Endometrium (tissue), 2 donors: ENCODE results near the gene CTTN.
"Not testable (repeated sequence)": the region's sequence is repeated elsewhere in the genome, so short reads cannot be mapped to it uniquely, and the experiment has no call there.

Source experiments
- FAIRE-seq: peaks from 2 replicates; lab custom pipeline; 2012; peaks lifted over from hg19 to GRCh38; lab: Jason Lieb, UNC
- donor health status: control.
- donor health status: control.

The CTTN gene

DNA sequence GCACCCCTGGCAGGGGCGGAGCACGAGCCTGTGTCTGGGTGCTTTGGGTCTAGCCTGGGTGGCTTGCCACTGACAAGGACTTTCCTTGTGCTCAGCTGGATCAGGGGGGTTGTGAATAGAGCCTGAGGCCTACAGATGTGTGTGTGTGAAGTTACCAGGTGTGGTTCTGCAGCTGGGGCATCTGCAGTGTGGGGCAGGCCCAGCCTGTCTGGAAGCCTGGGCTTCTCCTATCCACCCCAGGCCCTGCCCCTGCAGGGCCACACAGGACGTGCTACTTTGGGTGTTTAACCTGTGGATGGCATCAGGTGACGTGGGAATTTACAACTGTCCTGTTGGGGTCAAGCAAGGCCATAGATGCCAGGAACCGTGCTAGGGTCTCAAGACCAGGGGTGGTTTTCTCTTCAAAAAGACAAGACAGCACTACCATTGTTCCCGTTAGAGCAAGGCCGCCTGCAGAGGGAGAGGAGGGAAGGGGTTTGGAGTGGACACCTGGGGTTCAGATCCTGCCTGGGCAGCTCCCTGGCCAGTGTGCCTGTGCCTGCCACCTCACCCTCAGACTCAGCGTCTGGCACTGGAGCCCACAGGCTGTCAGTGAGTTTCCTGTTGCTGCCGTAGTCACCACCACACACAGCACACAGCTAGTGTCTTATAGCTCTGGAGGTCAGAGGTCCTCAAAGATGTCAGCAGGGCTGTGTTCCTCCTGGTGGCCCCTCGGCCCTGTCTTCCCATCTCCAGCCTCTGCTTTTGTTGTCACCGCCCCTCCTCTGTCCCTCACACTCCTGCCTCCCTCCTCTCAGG lies 31.6 kb downstream of the CTTN start:
- no peak for FAIRE-seq

DNA sequence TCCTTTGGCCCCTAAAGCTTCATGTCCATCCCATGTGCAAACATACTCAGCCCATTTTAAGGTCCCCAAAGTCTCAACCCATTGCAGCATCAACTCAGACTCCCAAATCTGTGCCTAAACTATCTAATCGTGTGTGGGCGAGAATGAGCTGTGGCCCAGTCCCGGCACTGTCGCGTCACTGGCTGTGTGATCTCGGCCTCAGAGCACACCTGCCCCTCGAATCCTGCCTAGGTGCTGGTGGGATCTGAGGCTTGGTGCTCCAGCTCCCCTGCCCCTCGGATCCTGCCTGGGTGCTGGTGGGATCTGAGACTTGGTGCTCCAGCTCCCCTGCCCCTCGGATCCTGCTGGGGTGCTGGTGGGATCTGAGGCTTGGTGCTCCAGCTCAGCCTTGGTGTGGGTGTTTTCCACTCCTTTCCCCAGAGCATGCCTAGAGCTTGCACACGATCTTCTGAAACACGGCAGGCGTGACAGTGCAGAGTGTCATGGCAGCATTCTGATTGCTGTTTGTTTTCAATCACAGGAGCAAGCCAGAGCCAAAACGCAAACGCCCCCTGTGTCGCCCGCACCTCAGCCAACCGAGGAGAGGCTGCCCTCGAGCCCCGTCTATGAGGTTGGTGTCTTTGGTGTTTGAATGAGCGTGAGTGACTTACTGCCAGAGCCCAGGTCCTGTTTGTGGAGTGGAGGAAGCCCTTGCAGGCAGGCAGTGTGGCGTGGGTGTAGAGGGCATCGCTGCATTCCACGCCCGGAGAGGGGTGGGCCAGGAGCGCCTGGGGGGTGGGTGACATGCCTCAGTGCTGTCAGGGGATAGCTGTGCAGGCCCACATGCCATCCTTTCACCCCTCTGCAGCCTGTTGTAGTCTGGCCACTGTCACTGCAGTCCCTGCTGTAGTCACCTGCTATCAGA lies 32.6 kb downstream of the CTTN start:
- FAIRE-seq: no peak

DNA sequence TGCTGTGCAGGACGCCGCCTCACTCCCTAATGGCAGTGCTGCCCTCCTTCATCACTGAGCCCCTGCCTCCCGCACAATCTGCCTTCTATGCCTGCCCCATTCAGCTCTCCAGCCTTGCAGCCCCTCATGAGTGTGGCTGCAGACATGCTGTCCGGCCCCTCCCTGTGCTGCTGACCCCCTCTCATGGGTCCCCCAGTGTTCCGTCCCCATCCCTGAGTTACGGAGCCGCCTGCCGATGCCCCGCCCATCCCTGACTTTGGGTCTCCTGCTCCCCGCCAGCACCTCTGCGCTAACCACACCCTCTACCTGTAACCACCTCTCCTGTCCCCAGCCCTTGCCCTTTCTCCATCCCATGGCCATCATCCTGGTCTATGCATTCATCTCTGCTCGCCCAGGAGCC lies 33.3 kb downstream of the CTTN start:
- no peak for FAIRE-seq

DNA sequence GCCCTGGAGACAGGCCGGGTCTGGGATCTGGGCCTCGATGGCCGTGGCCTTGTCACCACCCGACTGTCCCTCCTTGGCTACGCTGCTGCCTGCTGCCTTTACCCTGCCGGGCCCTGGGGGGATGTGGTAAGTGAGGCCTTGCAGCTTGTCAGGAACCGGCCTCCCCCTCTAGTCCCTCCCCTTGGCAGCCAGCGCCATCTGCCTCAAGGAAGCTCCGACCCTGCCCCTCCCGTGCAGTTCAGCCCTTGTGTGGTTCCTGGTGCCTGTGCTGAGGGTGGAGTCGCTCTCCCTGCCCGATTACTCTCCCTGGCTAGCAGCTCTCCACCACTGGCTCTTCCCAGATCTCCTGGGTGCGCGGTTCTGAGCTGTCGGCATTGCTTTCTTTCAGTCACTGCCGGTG lies 33.7 kb downstream of the CTTN start:
- FAIRE-seq: no peak

DNA sequence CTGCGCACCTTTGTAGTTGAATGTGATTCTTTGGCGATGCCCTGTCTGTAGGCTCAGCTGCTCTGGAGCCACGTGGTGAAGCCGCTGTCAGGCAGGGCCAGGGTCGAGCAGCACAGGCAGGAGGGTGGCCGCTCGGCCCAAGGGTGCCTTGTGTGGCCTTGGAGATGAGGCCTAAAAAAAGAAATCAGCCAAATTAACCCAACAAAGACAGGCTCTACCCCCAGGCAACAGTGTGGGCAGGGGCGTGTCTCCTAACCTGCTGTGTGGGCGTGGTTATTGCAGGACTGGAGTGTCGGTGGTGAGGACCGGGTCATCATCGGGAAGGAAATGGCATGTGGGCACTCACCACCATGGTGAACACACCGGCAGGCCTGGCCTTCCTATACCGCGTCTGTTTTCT lies 34.3 kb downstream of the CTTN start:
- FAIRE-seq: no peak

DNA sequence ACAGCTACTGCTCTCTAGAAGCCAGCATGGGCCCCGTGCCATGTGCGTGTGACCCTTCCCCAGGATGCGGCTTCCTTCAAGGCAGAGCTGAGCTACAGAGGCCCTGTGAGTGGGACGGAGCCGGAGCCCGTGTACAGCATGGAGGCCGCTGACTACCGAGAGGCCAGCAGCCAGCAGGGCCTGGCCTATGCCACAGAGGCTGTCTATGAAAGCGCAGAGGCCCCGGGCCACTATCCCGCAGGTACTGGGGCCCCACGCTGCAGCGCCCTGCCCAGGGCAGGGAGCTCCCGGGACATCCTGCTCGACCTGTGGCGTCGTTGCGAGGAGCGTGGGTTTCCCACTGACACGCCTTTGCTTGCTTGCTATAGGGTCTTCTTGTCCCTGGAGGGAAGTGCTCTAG lies 34.7 kb downstream of the CTTN start:
- no peak for FAIRE-seq

DNA sequence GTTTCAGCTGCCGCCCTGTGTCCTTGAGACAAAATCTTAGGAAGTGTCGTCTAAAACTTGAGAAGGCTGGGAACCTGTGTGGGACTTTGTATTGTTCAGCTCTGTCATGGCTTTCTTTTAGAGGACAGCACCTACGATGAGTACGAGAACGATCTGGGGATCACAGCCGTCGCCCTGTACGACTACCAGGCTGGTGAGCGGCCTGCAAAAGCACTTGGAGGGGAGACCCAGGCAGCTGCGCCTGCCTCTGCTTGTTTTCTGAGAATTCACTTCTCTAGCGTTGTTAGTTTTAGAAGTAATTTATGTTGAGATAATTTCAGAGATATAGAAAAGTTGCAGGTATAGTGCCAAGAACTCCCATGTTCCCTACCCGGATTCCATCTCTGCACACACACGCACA lies 35.2 kb downstream of the CTTN start:
- FAIRE-seq: no peak

DNA sequence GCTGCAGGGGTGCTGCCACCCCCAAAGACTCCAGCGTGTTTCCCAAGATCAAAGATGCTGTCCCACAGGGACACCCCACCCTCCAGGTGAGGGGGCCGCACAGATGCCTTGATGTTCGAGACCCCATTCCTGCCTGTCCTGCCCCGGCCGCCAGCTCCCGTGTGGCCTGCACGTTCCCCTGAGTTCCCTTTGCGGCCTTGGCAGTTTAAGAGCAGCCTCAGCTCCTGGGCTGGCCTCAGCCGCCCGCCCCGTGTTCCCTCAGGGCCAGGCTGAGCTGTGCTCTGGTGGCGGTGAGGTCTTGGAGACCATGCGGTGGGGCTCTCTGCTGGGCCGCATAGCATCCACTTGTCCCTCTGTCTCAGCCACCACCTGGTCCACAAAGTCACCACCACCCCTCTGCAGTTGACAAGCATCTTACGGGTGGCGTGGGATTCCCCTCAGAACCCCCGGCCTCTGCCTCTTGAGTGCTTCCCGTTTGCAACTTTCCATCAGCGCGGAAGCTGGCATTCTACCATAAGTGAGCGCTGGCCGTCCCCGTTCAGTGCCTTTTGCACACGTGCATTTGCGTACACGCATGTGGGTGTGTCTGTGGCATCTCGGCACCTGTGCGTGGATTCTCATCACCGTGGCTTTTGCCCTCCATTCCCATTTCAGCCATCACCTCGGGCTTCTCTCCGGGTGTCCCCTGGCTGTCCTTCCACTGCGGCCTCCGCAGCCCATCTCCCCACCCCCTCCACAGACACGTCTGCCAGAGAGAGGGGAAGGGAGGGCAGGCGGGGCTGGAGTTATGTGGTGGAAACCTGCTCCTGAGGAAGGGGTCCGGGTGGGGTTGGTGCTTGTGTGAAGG lies 35.9 kb downstream of the CTTN start:
- FAIRE-seq: no peak

DNA sequence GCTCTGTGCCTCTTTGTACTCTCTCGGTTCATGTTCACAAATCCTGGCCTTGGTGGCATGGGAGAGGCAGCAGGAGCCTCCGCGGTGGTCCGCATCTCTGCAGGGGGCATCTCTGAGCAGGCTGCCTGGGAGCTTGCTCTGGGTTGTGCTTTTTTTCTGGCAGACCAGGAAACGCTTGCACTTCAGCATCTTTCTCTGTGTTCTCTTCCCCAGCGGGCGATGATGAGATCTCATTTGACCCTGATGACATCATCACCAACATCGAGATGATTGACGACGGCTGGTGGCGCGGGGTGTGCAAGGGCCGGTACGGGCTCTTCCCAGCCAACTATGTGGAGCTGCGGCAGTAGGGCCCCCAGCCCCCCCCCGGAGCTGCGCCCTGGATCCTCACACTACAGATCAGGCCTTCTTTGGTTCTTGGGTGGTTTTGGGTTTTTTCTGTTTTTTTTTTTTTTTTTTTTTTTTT lies 36.5 kb downstream of the CTTN start:
- FAIRE-seq: no peak

DNA sequence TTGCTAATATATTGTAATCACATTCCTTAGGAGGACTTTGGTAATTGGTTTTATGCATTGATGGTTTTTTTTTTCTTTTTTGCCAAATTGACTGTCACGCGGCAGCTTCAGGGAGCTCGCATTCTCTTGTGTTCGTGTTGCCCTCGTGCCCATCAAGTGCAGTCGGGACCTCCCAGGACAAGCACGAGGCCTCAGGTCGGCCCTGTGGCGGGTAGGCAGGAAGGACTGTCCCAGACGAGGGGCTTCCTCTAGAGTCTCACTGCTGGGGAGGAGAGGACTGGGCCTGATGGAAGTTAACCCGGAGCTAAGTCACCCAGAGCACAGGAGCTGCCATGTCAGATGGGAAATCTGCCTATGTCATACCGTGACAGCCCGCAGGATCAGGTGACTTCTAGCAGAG lies 37.0 kb downstream of the CTTN start:
- no peak for FAIRE-seq

DNA sequence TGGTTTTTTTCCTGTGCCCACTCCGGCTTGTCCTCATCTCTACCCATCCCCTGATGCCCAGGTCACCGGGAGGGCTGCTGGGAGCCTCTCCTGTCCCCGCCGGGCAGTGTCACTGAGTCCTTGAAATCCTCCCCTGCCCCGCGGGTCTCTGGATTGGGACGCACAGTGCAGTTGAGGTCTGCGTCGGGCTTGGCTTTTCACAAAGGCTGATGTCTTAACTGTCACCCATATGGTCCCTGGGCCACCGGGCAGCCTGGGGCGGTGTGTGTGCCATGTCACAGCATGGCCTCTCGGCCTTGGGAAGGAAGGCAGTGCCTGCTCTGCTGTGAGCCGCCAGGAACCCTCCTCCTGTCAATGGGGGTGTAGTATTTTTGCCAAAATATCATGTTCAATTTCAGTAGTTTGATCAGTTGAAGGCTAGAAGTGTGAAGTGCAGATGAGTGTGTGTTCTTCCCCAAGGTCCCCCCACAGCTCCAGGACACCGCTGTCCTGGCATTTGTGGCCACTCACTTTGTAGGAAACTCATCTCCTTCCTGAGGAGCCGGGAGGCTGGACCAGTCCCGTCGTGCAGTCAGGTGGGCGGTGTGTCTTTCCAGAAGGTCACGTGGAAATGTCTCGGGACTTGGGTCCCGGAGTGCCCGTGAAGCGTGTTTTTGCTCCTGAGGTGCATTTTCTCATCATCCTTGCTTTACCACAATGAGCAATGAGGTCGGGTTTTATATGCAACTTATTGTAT lies 37.6 kb downstream of the CTTN start:
- FAIRE-seq: no peak

DNA sequence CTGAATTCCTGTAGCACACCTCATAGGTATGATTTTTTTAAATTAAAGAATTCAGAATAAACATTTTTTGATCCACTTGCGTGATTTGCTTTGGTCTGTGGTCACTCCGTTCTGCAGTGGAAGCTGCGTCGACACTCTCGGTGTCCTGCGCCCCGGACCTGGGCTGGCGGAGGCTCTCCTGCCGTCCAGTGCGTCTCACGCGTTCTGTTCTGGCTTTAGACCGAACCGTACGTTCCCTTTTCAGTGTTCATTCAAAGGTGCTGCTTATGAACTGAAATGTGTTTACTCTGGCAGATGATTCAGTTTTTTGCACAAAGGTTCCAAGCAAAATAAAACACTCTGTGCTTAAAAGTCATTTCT lies 38.2 kb downstream of the CTTN start:
- FAIRE-seq: no peak

DNA sequence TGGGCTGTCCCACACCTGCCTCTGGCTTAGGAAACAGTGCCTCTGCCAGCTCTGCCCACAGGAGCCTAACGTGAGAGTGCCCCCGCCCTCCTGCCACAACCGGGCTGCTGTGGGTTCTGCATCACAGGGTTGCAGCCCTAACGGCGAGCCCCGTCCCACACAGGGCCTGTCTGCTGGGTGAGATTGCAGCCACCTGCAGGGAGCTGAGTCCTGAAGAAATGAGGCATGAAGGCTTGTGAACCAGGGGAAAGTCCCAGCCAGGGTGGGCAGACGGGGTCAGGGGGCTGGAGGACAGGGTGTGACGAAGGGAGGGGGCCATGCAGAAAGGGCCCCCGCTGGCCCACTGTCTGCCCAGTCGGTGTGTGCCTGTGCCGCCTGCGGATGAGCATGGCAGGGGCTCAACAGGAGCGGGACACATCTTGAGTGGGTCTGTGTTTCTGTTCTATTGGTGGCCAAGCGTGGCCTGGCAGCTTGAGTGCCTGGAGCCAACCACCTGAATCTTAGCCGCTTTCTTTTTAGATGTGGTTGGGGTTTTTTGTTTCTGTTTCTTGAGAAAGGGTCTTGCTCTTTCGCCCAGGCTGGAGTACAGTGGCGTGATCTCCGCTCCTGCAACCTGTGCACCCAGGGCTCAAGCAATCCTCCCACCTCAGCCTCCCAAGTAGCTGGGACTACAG lies 38.9 kb downstream of the CTTN start:
- FAIRE-seq: no peak

DNA sequence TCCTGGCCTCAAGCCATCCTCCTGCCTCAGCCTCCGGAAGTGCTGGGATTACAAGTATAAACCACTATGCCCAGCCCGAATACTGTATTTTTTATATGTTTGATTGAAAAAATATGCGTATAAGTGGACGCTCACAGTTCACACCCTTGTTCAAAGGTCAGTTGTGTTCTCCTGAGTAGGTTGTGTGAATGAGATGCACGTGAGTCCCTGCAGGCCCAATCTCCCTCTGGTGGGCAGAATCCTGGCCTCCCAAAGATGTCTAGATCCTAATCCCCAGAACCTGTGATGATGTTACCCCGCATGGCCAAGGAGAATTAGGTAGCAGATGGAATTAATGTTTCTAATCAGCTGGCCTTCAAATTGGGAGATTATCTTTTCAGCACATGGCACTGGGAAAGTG lies 41.9 kb downstream of the CTTN start:
- FAIRE-seq: no peak

DNA sequence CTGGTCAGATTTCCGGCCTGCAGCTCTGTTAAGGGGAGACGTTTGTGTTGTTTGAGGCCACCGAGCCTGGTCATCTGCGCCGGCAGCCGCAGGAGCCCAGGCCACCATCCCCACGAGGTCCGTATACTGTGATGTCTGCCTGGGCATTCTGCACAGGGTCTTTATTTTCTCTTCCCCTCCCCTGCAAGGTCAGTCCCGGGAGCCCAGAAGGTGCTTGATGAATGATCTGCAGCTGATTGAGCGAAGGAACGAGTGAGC lies 45.4 kb downstream of the CTTN start:
- FAIRE-seq: no peak

DNA sequence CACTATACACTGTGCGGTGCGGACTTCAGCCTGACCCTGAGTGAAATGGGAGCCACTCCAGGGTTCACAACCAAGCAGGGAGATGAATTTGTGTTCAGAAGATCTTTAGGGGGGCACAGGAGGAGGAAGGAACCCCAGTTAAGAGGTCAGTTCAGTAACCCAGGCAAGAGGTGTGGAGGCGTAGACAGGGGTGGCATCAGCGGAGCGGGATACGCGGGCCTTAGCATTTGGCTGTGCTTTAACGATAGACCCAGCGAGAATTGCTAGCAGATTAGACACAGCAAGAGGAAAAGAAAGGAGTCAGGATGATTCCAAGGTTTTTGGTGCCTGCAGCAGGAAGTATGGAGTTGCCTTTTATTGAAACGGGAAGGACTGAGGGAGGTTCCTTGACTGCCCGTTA lies 46.8 kb downstream of the CTTN start:
- no peak for FAIRE-seq

DNA sequence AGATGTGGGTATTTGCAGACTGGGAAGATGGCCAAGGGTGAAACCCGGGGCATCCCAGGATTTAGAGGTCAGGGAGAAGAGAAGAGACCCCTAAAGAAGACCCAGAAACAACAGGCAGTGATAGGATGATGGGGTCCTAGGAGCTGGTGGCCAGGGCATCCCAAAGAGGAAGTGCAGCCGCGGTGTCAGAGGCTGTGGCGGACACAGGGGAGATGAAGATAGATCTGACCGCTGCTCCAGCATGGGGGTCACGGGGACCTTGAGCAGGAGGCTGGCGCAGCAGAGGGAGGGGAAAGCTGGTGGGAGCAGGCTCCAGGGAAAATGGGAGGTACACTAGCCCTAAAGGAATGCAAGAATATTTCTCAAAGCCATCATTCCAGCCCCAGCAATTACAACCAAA lies 47.3 kb downstream of the CTTN start:
- no peak for FAIRE-seq

DNA sequence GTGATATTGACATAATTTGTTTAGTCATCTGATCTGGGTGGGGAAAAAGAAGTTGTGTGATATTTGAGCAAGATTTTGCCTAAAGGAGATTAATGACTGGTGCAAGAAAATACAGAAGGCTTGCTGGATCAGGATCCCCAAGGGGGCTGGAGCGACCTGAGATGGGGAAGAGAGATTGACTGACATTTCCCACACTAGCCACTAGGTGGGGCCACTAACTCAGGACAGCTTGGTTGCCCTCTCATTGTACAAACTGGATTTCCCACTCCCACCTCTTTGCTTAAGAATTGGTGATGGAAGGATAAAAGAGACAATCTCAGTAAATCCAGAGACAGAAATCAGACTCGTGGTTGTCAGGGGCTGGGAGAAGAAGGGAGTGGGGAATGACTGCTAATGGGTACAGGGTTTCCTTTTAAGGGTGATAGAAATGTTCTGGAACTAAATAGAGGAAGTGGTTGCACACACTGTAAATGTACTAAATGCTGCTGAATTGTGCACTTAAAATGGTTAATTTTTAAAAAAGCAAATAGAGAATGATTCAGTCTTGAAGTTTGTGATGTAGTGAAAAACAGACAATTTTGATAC lies 50.7 kb downstream of the CTTN start:
- FAIRE-seq: no peak

DNA sequence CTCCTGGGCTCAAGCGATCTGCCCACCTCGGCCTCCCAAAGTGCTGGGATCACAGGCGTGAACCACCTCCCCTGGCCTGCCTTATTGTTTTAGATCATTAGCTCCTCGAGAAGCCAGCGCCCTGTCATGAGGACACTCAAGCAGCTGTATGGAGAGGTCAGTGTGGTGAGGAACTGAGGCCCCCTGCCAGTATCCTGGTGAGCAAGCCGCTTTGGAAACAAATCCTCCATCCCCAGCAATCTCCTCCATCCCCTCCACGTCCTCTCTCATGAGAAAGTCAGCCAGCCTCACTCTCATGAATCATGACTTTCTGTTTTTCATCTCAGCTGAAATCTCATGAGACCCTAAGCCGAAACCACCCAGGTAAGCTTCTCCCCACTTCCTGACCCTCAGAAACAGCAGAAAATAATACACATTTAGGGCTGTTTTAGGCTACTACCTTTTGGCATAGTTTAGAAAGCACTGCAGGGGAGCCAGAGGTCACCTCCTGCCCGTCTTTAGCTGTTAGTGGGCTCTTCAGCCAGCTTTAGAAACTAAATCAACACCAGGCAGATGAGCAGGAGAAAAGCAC lies 56.0 kb downstream of the CTTN start:
- no peak for FAIRE-seq

DNA sequence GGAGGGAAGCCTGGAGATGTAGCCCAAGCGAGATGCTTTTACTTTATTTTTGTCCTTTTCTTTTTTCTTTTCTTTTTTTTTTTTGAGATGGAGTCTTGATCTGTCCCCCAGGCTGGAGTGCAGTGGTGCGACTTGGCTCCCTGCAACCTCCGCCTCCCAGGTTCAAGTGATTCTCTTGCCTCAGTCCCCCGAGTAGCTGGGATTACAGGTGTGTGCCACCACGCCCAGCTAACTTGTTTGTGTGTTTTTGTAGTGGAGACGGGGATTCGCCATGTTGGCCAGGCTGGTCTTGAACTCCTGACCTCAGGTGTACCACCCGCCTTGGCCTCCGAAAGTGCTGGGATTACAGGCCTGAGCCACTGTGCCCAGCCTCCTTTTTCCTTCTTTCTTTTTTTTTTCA lies 56.5 kb downstream of the CTTN start:
- not testable (repeated sequence) for FAIRE-seq

DNA sequence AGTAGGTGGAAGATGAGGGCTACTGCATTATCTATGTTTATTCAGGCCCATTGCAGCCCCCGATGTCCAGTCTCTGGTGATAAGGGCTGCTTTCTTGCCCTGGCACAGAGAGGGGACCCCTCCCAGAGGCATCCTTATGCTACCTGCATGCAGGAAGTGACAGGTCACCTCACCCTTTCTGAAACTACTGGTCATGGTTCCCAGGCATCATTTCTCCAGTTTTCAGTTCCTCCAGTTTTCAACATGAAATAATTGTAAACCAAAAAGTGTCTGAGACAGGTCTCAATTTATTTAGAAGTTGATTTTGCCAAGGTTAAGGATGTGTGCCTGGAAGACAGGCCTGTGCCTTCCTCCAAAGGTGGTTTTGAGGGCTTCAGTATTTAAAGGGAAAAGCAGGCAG lies 57.0 kb downstream of the CTTN start:
- FAIRE-seq: no peak
